Mesenteric fat pad (tissue), 1 donor: ENCODE results near the gene C19orf44. TPM values are rescaled to one million over a fixed set of nuclear protein-coding genes. Genes with fewer than 3 reads are reported as not detected.
"Not testable (repeated sequence)": the region's sequence is repeated elsewhere in the genome, so short reads cannot be mapped to it uniquely, and the experiment has no call there.

Source experiments
- DNase-seq: peaks from one replicate; pipeline ENCODE4 v3.0.0-alpha.2; 2020; ENCODE audit warnings: low spot score
- total RNA-seq: library from RNA; stranded (reverse); fragmentation: NEBNext Ultra II Directional; extraction: Animal tissue kit (Norgen Biotek cat#: 25700); gene quantifications from one replicate; pipeline ENCODE4 v1.2.1, GENCODE V29; 2021
- donor health status: DM: yes; HTN: yes; CAD: no.

C19orf44 gene
- total RNA-seq, 1 donor from 2014 or later, result 3.2 TPM

DNA sequence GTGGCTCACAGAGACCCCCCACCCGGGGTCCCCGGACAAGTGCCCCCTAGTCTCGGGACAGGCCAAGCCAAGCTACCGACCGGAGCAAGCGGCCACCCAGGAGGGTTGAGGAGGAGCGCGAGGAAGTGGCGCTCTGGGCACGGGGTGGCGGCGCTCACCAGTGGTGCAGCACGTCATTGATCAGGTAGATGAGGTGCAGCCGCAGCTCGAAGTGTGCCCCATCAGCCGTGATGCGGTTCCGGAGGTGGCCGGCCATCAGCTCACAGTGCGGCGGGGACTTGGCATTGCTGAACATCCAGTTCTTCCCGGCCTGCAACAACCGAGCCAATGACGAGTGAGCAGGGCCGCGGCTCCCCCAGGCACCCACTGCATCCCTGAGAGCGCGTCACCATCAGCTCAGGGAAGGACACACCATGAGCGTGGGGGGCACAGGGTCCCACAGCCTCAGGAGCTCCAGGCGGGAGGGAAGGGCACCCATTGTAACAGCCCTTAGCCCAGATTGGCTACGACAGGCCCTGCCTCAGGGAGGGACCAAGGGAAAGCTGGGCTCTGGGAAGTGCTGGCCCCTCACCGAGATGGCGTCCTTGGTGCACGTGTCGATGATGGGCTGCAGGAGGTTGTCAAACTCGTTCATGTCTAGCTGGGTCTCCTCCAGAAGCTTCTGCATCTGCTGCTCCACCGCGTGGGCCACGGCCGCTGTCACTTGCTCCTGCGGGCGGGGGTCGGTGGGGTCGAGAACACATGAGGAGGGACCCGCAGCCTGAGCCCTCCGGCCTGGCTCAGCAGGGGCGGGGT, 36.4 kb downstream of the C19orf44 start:
- DNase-seq, result no peak

DNA sequence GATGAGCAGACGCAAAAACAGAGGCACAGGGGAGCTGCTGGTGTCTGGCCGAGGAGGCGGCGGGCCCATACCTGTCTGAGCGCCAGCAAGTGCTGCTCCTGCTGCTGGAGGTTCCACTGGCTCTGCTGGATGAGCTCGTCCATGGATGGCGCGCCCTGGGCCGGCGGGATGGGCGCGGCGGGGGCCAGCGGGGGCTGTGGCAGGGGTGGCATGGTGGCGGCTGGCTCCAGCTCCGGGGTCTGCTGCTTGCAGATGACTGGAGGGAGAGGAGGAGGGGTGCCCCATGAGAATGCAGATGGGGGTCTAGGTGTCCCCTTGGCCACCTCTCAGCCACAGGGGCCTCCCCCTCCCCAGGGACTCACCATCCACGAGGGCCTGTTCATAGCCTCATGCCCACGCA, 39.2 kb downstream of the C19orf44 start:
- no peak for DNase-seq

DNA sequence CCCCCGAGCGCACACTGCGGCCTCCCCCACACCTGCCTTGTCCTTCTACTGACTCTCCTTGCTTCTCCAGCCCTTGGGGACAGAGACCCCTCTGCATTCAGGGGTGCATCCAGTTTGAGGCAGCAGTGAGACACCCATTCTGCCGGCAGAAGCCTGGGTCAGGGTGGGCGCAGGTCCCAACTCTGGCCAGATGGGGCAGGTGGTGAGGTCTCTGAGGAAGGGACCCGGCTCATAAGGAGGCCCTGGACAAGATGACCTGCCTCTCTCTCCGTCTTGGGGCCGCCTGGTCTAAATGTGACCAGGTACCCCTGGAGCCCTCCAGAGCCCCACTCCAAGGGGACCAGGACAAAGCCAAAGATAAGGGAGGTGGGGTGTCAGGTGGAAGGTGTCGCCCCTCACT, 39.9 kb downstream of the C19orf44 start:
- no peak for DNase-seq

DNA sequence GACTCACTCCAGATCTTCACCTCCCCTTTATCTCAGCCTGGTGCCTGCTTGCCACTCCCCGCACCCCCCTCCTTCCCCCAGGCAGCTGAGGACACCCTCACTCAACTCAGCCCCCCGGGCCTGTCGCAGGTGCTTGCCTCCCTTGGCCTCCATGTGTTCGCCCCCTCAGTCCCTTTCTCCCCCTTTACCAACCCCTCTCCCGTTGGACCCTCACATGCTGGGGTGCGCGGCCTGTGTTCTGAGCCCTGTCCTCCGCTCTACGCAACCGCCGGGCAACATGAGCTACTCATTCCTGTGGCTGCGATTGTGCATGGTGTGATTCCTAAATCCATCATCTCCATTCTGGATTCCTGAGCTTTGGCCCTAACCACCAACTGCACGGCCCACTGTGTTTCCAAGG, 40.9 kb downstream of the C19orf44 start:
- DNase-seq, result no peak

DNA sequence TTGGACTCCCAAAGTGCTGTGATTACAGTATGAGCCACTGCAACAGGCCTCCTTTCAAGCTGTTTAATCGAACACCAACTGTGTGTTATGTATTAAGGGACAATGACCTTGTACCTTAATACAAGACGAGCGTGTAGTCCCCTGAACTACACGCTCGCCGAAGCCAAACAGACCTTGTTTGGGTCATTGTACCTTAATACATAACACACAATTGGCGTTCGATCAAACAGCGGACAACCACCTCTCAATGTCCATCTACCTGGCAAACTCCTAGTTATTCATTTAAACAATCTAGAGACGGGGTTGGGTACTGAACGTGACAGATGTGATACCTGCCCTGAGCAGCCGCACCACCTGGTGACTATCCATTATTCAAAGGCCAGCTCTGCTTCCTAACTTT, 44.8 kb downstream of the C19orf44 start:
- no peak for DNase-seq

DNA sequence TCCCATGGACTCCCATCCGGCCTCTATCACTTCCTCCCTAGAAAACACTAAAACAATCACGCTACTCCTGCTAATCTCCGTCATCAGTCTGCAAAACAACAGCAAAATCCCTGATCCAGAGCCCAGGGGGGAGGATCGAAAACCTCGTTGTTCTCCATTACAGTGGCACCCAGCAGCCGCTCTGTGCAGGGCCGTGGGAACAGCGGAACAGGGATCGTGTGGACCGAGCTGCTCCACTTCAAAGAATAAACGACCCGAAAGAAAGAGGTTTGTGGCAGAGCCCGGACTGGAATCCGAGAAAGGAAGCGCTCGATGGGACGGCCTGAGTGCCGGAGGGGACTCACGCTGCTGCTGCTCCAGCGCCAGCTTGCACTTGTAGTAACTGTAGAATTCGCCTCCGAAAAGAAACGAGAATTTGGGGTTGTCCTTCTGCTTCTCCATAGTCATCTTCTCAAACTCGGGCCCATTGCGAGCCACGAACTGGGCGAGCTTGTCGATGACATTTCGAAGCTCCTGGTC, 45.4 kb downstream of the C19orf44 start:
- no peak for DNase-seq

DNA sequence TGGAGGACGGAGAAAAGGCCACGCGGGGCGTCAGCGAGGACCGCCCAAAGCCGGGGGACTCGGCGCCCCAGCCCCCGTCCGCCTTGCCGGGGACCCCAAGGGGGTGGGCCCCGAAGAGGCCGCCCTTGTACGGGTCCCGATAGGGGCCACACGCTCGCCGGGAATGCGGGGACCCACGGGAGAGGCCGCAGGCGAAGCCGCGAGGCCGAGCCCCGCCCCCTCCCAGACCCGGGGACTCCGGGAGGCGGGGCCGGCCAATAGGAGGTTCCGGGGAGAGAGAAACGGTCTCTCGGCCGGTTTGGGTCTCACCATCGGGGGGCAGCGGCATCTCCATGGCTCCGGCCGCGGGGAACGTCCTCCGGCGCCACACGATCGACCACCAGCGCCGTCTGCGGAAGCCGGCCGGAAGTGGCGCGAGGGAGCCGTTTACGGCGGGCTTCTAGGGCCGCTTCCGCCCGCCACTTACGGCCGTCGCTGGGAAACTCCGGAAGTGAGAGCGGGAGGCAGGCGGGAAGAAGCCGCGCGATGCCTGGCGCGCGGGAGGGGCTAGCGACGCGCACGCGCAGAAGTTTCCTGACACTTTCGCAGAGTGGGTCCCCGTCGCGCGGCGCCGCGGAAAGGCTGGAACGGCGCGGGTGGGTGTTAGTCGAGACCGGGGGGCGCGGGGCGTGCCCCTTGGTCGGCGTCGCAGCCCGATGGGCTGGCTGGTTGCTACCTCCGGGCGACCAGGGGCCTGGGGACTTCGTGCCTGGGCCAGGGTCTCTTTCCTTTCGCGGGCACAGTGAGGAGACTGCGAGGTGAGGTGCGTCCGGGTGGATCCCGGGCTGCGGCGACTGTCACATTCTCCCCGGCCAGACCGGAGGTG, 46.1 kb downstream of the C19orf44 start, which contains the start of gene CHERP:
Gene CHERP, minus strand, starts transcription at position 393 of the 865 bp plus-strand sequence. Its CDS starts 59 bp downstream, at position 334.
- DNase-seq, result peak; percentile 98

DNA sequence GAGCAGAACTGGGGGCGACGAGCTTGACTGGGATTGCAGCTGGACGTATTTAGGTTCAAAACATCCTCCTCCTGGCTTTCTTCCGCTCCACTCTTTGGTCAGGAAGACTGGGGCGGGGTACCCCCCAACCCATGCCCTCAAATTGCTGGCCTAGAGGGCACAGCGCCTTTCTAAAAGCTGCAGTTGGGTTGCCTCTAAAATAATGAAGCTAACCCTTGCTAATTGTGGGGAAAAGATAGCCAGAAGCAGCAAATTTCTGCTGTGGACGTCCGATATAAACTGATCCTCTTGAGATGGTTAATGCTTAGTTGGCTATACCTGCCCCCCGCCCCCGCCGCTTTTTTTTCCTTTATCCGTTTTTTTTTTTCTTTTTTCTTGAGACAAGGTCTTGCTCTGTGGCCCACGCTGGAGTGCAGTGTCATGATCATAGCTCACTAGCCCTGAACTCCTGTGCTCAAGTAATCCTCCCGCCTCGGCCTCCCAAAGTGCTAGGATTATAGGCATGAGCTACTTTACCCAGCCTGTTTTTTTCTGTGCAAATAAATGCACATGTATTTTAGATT, 46.8 kb downstream of the C19orf44 start:
- DNase-seq, result no peak

DNA sequence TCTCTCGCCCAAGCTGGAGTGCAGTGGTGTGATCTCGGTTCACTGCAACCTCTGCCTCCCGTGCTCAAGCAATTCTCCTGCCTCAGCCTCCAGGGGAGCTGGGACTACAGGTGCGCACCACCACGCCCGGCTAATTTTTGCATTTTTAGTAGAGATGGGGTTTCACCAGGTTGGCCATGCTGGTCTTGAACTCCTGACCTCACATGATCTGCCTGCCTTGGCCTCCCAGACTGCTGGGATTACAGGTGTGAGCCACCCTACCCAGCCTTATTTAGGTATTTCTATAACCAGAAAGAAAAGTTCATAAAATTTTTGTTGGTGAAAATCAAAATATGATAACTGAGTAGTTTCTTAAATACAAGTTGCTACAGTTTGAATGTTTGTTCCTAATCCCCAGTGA, 47.5 kb downstream of the C19orf44 start:
- not testable (repeated sequence) for DNase-seq

DNA sequence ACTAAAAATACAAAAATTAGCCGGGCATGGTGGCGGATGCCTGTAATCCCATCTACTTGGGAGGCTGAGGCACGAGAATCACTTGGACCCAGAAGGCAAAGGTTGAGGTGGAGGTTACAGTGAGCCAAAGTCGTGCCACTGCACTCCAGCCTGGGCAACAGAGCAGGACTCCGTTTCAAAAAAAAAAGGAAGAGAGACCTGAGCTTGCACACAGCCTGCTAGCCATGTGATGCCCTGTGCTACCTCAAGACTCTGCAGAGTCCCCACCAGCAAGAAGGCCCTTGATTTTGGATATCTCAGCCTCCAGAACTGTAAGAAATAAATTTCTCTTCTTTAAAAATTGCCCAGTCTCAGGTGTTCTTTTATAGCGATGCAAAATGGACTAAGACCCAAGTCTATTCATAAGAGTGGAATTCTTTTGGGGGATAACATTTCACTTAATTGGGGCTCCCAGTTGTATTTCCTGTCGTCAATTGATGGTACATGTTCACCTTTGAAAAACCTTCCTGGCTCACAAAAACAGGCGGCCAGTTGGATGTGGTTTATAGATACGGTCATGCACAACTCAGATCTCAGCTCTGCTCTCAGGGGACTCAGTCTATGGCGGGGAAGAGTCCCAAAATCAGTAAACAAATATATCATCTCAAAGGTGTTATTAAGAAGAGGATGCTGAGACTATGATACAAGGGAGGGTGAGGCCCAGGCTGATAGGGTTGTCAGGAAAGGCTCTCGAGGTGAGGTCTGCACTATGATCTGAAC, 48.5 kb downstream of the C19orf44 start:
- no peak for DNase-seq

DNA sequence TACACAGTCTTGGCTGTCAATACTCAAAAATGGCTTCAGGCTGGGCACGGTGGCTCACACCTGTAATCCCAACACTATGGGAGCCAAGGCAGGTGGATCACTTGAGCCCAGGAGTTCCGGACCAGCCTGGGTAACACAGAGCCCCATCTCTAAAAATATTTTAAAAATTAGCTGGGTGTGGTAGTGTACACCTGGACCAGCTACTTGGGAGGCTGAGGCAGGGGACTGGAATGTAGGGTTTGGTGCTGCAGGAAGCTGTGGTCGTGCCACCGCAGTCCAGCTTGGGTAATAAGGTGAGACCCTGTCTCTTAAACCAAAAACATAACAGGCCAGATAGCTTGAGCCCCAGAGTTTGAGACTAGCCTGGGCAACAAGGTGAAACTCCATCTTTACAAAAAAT, 52.8 kb downstream of the C19orf44 start:
- no peak for DNase-seq

DNA sequence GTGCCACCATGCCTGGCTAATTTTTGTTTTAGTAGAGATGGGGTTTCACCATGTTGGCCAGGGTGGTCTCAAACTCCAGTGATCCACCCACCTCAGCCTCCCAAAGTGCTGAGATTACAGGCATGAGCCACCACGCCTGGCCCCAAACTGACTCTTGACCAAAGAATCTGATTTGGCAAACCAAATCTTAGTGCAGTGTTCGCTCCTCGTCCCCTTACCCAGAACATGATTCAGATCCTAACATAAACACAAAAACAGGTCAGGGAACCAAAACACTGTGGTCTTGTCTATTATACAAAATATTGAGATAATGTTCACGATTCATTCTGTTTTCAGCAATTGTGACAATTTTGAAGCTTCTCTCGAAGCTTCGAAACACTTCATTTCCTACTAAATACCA, 55.7 kb downstream of the C19orf44 start:
- not testable (repeated sequence) for DNase-seq

DNA sequence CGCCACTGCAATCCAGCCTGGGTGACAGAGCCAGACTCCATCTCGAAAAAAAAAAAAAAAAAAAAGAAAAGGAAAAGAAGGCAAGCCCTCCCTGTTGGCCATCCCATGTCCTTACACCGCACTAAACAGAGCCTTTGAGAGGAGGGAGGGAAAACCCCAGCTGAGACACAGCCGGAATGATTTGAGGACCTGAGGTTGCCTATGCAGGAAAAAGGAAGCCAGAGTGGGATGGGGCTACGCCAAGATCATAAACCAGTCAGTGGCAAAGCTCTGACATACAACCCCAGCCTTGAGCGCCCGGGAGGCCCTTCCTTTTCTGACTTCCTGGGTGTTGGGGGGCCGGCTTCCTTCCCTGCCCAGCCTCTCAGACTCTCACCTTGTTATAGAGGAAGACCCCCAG, 58.6 kb downstream of the C19orf44 start:
- no peak for DNase-seq

DNA sequence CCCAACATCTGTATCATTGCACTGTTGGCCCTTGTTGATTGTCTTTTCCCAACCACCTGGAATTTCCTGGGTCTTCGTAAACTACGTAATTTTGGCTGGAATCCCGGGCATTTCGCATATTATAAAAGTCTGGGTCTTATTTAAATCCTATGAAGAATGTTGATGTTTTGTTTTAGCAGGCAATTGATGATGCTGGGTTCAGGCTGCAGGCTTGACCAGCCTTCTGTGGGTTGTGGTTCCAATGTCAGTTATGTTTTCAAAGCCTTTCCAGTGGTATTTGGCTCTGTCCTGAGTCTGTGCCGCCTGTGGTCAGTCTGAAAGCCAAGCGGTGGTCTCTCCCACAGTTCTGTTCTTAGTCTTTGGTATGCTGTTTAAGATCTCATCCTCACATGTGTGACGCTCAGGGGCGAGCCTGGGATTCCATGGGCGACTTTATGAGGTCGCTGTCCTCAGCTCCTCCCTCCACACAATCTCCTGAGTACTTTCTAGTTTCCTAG, 63.6 kb downstream of the C19orf44 start:
- no peak for DNase-seq

DNA sequence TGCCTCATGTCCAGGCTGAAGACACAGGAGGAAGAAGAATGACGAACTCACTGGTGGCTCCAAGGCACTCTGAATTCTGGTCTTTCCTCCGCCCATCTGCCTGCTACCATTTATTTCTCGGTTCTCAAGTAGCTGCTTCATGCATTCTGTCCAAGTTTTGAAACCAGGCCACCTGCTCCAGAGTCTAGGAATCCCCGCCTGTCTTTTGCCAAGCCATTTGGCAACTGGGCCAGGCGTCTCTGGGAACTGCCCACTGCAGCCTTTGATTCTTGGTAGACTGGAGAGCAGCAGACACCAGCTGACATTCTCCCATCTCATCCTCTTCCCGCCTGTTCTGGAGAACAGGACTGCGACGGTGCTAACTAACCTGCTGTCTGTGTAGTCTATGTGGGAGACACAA, 65.2 kb downstream of the C19orf44 start:
- no peak for DNase-seq

DNA sequence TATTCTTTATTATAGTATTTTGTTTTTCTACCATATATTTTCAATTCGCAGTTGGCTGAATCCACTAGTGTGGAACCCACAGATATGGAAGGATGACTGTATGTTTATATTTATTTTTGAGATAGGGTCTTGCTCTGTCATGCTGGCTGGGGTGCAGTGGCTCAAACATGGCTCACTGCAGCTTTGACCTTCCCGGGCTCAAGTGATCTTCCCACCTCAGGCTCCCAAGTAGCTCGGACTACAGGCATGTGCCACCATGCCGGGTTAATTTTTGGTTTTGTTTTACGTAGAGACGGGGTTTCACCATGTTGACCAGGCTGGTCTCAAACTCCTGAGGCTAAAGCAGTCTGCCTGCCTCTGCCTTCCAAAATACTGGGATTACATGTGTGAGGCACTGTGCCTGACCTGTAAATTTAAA, 66.4 kb downstream of the C19orf44 start:
- DNase-seq, result no peak

DNA sequence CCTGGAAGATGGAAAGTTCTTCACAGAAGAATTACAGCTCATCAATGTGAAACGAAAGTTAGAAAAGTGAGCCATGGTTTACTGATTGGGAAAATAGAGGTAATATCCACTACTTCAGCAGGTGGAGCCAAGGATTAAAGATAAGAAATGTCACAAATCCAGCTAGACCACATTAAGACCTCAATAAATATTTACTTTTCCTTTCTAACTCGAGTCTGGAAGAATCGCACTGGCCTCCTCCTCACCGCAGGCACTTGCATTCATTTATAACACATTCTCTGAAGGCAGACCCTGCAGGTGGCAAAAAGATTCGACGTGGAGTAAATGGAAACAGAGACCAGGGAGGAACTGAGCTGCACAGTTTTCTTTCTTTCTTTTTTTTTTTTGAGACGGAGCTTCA, 68.6 kb downstream of the C19orf44 start:
- DNase-seq, result no peak

DNA sequence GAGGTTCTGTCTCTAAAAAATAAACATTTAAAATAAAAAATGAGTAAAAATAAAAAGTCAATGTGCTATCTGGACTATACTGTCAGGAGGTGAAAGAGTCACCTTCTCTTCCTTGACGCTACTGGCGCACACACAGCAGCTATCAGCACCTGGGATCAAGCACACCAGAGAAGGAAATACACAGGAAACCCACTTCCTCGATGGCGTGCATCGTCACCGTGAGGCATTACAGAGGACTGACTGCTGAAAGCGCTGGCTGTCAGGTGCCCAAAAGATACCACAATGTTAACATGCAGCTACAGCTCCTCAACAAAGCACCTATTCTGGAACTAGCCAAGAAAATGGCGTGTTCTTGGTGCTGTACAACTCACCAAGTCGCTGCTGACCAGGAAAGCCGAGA, 70.0 kb downstream of the C19orf44 start:
- DNase-seq, result no peak

DNA sequence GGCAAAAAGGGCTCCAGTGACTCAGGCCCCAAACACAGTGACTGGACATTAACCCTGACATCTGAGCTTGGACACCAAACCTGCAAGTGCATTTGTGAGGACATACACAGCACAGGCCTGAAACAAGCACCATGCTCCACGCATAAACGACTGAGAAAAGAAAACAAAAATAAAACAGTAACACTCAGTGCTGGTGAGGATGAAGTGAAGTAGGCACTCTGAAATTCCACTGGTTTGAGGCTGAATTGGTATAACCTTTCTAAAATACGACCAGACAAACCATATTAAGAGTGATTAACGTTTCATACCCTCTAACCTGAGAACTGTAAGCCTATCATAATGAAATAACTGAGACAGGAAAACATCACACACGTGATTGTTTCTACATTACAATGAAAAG, 70.5 kb downstream of the C19orf44 start:
- DNase-seq, result no peak

DNA sequence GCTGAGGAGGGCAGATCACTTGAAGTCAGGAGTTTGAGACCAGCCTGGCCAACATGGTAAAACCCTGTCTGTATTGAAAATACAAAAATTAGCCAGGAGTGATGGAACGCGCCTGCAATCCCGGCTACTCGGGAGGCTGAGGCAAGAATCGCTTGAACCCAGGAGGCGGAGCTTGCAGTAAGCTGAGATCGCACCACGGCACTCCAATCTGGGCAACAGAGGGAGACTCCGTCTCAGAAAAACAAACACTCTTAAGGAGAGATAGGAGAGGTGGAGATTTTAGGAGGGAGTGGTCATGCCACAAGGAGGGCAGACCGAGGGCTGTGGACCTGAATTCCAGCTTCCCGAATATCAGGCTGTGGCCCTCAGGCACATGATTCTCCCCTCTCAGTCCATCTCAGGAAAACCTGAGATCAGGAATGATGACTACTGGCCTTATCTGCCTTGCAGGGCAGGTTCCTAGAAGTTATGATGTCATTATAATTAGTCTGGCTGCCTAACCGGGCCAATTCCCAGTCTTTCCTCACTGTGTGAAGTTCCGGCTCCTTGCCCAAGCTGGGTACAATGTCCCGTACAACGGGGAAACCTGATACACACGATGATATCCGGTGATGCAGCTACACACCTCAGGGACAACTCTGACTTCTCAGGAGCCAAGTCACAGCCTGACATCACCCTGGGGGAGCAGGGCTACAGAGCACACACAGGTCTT, 73.6 kb downstream of the C19orf44 start:
- no peak for DNase-seq
